Sigmoid colon (tissue), 4 donors: ENCODE measurements around the gene SGSM2.

ENCODE experiments used
- EP300 ChIP-seq, 4 donors: sonication (generic); formaldehyde crosslinking; IDR thresholded peaks; one replicate each; pipeline ENCODE4 v1.6.1; 2017; ENCODE audit warnings: antibody characterized with exemption in 4 of 4
- POLR2AphosphoS5 ChIP-seq, 4 donors: sonication (generic); formaldehyde crosslinking; IDR thresholded peaks; one replicate each; pipeline ENCODE4 v1.6.1; 2017; ENCODE audit warnings: antibody characterized with exemption in 4 of 4

DNA sequence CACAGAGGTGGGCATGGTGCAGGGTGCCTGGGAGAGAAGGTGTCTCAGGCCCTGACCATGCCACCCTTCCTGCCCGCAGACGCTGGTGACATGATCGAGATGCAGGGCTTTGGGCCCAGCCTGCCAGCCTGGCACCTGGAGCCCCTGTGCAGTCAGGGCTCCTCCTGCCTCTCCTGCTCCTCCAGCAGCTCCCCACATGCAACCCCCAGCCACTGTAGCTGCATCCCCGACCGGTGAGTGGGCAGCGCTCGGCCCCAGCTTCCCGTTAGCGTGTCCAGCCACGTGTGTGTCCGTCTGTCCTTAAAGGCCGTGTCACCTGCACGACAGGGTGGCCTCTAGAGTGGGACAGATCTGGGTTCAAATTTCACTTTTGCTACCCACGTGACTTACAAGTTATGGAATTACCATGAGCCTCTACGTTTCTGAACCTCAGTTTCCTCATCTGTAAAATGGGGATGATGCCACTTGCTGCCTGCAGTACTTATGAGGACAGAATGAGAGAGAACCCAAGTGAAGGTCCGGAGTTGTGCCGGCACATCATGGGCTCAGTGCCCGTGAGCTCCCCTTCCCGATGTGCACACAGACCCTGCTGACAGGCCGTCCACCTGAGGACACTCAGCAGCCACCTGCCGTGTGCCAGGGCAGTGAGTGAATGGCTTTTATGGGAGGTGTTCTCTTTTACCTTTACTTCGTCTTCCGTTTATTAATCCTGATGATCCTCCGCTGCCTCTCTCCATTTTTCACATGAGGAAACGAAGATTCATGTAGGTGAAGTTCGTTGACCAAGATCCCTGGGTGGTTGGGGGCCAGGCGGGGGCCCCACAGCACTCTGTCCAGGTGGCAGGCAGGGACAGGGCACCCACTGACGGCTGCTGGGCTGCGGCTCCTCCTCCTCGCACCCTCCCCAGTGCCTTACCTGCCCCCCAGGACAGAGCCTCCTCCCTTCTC is 34.2 kb downstream of the SGSM2 start:
- TF ChIP-seq EP300 (IDR thresholded peaks at IDR 0.05) (no peak), POLR2AphosphoS5 (IDR thresholded peaks at IDR 0.05) (no peak)
